Vagina (tissue), 2 donors: ENCODE results near the gene TPRX2.

Source experiments
- POLR2AphosphoS5 ChIP-seq, 2 donors: sonication (generic); formaldehyde crosslinking; IDR thresholded peaks; one replicate each; pipeline ENCODE4 v1.9.0; 2017; ENCODE audit warnings: antibody characterized with exemption in 2 of 2, mild to moderate bottlenecking in 2 of 2, low read depth in 1 of 2; ENCODE audit not compliant: insufficient read depth in 1 of 2
- TF ChIP-seq, protein P1 (sequence below), 3 experiments: fragments of 450-650 bp in 2 of 3; fragments of 200-600 bp in 1 of 3; sonication (generic) in 1 of 3; IDR thresholded peaks; one replicate each; pipeline ENCODE4 v1.5.1; 2017 to 2019; ENCODE audit warnings: antibody characterized with exemption in 3 of 3, mild to moderate bottlenecking in 2 of 3, moderate library complexity in 2 of 3

DNA sequence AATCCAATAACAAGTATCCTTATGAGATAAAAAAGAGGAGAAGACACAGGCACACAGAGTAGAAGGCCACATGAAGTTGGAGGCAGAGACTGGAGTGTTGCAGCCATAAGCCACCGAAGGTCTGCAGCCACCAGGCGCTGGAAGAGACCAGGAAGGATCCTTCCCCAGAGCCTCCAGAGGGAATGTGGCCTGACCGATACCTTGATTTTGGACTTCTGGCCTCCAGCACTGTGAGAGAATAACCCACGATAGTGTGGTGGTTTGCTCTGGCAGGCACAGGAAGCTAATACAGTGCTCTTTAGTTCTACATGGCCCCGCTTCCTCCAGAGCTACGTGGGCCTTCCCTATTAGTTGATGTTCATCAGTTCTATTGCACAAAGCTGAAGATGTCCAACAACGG lies 42.3 kb downstream of the TPRX2 start:
- TF ChIP-seq, protein P1, sequence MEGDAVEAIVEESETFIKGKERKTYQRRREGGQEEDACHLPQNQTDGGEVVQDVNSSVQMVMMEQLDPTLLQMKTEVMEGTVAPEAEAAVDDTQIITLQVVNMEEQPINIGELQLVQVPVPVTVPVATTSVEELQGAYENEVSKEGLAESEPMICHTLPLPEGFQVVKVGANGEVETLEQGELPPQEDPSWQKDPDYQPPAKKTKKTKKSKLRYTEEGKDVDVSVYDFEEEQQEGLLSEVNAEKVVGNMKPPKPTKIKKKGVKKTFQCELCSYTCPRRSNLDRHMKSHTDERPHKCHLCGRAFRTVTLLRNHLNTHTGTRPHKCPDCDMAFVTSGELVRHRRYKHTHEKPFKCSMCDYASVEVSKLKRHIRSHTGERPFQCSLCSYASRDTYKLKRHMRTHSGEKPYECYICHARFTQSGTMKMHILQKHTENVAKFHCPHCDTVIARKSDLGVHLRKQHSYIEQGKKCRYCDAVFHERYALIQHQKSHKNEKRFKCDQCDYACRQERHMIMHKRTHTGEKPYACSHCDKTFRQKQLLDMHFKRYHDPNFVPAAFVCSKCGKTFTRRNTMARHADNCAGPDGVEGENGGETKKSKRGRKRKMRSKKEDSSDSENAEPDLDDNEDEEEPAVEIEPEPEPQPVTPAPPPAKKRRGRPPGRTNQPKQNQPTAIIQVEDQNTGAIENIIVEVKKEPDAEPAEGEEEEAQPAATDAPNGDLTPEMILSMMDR (IDR thresholded peaks at IDR 0.05) = no peak
- no peak for TF ChIP-seq POLR2AphosphoS5 (IDR thresholded peaks at IDR 0.05; ENCODE audit: insufficient read depth in 1 of 2, low read depth in 1 of 2)
